Fibroblast of skin of abdomen (primary cell): ENCODE results near the gene AP1M2. TPM values are rescaled to one million over a fixed set of nuclear protein-coding genes. Genes with fewer than 3 reads are reported as not detected.

Source experiments
- DNase-seq: peaks from one replicate; pipeline ENCODE4 v3.0.0-alpha.2; 2013
- polyA plus RNA-seq, 2 experiments: library from polyadenylated mRNA; unstranded; fragments of 120-200 nt; gene quantifications; one replicate each; pipeline ENCODE4 v1.2.1, GENCODE V29; 2013; ENCODE audit not compliant: insufficient read length in 2 of 2

The AP1M2 gene
- polyA plus RNA-seq (2013, experiment 1 of 2; ENCODE audit: insufficient read length) = not detected
- 0.21 TPM for polyA plus RNA-seq (2013, experiment 2 of 2; ENCODE audit: insufficient read length)

DNA sequence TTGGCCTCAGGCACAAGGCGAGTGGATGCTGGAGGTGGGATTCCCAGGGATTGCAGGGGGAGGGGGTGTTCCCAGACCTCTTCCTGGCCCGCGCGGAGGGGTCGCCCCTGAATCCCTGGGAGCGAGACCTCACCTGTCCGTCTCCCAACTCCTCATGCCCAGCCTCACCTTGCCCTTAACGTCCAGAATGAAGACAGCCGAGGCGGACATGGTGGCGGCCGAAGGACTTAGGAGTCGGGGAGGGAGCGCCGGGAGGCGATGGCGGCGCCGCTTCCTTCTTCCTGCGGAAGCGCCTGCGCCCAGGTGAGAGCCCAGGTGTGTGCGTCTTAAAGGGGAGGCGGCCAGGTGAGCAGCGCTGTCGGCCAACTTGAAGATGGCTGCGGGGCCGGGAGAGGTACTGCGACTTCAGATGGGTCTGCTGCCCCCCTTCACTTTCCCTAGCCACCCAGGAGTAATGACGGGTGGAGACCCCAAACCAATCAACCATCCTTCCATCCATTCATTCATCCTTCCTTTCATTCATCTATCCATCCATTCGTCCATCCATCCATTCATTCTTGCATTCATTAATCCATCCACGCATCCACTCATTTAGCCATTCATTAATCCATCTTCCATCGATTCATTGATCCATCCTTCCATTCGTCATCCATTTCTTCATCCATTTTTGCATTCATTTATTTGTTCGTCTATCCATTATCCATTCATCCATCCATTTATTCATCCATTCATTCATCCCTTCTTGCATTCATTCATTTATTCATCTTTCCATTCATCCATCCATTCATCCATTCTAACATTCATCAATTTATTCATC is at the start of gene AP1M2:
Gene AP1M2 (minus strand): TSS at position 291 of the 817 bp plus-strand sequence. CDS start 81 bp downstream, at position 210.
- DNase-seq = no peak

DNA sequence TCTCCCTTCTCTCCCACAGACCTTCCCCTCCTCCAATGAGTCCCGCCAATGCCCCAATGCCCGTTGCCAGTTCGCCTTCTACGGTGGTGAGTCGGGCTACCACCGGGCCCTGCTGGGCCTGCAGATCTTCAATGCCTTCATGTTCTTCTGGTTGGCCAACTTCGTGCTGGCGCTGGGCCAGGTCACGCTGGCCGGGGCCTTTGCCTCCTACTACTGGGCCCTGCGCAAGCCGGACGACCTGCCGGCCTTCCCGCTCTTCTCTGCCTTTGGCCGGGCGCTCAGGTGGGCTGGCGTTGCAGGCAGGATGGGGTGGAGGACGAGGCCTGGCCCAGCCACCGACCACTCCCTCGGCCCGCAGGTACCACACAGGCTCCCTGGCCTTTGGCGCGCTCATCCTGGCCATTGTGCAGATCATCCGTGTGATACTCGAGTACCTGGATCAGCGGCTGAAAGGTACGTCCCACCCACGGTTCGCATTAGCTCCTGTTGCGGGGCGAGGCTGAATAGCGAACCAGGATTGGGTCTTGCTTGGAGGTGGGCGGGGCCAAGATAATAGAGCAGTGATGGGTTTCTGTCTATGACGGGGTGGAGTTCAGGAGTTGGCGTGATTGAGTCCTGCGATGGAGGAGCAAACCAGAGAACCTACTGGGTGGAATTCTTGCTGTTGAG is 49.3 kb upstream of the AP1M2 start:
- no peak for DNase-seq

DNA sequence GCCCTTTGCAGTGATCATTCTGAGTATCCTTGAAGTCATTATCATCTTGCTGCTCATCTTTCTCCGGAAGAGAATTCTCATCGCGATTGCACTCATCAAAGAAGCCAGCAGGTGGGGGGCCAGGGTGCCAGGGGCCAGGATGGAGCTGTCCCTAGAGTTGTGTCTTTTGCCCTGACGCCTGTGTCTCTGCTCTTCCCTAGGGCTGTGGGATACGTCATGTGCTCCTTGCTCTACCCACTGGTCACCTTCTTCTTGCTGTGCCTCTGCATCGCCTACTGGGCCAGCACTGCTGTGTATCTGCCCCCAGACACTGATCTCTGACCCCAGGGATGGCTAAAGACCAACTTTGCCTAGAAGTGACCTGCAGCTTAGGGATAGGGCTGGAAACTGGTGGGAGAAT is 47.9 kb upstream of the AP1M2 start:
- no peak for DNase-seq

DNA sequence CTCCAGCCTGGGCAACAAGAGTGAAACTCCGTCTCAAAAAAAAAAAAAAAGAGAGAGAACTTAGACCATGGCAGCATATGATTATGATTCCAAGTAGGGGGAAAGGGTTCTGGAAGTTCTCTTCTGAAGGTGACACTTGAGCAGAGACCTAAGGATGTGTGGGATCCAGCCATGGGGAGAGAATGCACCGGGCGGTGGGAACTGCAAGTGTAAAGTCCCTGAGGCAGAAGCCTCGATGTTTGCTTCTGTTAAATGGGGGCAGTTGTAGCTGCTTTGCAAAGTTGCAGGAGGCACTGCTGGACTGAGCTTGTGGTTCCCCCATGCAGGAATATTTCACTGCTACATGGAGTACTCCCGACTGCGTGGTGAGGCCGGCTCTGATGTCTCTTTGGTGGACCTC is 47.3 kb upstream of the AP1M2 start:
- no peak for DNase-seq

DNA sequence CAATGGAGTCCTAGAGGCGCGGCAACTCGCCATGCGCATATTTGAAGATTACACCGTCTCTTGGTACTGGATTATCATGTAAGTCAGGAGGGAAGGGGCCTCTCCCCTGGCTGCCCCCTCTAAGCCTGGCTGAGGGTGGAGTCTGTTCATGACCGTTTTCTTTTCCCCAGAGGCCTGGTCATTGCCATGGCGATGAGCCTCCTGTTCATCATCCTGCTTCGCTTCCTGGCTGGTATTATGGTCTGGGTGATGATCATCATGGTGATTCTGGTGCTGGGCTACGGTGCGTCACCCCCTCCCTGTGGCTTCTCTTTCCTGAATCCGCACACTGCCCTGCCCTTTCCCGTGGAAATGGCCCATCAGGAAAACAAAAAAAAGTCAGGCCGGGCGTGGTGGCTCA is 44.8 kb upstream of the AP1M2 start:
- no peak for DNase-seq

DNA sequence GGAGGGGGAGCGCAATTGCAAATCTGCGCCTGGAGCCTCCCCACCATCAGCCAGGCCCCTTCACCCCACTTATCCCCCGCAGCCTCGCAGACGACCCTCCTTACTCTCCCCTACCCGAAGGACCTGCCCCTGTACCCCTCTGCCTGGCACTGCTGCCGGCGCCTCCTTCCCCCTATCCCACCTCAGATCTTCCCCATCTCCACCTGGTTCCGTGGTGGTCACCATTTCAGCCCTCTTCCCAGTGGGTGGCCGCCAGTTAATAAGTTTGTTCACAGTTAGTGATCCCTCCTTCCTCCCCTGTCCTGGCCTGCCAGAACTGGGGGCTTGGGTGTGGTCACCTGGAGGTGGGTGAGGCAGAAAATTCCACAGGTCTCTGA is 38.6 kb upstream of the AP1M2 start:
- DNase-seq = no peak

DNA sequence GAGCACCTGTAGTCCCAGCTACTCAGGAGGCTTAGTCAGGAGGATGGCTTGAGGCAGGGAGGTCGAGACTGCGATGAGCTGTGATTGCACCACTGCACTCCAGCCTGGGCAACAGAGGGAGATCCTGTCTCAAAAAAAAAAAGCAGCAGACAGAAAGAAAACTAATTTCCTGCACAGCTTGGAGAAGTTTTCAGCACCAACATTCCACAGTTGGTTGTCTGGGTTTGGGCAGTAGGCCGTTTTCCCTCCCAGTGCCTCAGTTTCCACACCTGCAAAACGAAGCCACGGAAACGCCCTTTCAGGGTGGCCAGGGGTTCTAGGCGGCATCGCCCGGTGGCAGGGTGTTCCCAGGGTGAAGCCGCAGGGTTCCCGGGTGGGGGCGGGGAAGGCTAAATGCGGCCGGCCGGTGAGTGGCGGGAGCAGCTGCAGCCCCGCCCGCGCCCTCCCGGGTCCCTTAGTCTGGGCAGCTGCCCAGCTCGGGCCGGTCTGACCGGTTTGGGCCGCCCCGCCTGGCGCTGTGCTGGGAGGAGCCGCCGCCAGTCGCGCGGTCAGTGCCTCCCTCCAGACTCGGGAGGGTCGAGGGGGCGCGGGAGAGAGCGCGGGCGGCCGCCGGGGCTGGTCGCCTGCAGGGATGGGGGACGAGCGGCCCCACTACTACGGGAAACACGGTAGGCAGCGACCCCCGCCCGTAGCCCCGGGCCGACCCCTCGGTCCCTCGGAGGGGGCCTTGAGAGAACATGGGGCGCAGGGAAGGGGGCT is 38.1 kb upstream of the AP1M2 start, which contains the start of gene SLC44A2:
Gene SLC44A2 (plus strand): TSS at position 551 of the 759 bp plus-strand sequence. CDS start 81 bp downstream, at position 632.
- peak; percentile 41 for DNase-seq

DNA sequence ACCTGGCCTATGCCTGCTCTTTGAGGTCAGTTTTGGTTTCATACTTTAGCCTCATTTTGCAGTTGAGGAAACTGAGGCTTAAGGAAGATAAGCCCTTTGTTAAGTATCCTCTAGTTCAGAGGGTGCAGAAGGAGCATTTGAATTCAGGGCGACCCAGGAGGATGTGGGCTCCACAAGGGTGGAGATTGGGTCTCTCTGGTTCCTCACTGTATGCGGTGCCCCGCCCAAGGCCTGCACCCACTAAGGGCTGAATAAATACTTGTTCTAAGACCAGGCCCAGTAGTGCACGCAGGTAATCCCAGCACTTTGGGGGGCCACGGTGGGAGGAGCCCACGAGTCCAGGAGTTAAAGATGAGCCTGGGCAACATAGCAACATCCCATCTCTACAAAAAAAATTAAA is 37.5 kb upstream of the AP1M2 start:
- no peak for DNase-seq

- DNase-seq = no peak
Measured at GRCh38 chr19:10621966-10622365, 34.9 kb upstream of the AP1M2 start.

DNA sequence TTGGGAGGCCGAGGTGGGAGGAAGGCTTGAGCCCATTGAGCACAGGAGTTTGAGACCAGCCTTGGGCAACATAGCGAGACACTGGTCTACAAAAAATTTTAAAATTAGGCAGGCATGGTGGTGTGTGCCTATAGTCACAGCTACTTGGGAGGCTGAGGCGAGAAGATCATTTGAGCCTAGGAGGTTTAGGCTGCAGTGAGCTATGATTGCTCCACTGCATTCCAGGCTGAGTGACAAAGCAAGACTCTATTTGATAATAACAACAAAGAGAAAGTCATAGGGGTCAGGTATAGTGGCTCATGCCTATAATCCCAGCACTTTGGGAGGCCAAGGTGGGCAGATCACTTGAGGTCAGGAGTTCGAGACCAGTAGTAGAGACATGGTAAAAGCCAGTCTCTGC is 33.7 kb upstream of the AP1M2 start:
- no peak for DNase-seq

- DNase-seq = no peak
Measured at GRCh38 chr19:10618846-10619245, 31.7 kb upstream of the AP1M2 start.

DNA sequence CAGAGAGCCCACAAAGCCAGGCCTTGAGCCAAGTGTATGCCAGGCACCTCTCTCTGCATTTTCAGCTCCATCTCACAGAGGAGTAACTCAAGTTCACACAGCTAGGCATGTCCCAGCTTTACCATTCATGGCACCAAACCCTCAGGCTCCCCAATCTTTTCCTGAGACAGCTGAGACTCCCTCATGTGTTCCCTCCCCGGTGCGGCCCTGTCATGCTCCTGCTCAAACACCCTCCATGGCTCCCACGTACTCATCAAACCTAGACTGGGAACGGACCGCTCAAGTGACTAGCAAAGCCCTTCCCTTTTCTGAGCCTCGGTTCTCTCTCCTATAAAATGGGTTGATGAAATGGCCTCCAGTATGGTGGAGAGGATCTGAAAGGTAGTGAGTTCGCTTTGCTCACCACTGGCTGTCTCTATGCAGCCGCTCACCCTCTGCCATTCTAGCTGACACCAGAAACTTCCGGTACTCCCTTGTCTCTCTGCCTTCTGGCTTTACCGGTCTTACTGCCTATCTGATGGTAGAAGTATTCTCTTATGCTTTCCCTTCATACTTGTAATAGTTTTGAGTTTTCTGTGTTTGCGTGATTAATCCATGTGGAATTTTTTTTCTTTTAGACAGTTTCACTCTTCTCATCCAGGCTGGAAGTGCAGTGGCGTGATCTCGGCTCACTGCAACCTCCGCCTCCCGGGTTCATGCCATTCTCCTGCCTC is 30.5 kb upstream of the AP1M2 start:
- DNase-seq = peak; percentile 87

GRCh38 chr19:10615429-10616023 is 28.4 kb upstream of the AP1M2 start:
- no peak for DNase-seq

DNA sequence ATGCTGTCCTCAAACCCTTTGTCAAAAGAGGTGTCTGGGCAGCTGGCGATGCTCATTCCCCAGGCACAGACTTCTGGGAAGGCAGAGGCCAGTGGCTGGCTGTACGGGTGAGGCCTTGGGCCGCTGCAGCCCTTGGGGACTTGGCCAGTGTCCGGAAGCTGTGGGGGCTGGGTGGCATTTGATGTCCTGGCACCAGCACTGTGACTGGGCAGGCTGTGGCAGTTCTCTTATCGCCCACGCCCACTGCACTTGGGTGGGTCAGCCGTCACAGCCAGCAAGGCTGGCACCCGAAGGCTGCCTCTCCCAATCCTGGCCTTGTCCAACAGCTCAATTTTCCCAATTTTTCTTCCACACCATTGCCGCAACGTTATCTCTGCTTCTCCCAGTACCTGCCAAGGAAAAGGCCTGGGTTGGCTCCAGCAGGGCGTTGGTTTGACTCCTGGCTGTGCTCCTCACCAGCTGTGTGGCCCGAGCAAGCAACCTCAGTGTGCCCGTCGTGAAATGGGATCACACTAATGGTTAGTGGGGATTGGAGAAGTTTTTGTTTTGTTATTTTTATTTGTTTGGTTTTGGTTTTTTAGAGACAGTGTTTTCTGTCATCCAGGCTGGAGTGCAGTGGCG is 25.5 kb upstream of the AP1M2 start:
- no peak for DNase-seq

DNA sequence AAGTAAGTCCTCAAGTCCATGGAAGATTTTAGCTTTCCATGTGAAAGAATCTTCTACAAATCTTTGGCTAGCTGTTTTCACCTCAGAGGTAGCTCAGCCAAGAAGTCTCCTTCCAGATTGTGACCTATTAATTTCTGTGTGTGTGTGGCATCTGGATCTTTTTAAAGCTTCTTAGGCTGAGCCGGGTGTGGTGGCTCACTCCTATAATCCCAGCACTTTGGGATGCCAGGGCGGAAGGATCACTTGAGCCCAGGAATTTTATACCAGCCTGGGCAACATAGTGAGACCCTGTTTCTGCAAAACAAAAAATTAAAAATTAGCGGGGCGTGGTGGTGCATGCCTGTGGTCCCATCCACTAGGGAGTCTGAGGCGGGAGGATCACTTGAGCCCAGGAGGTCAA is 24.8 kb upstream of the AP1M2 start:
- no peak for DNase-seq

- DNase-seq = no peak
Measured at GRCh38 chr19:10604460-10604980, 17.4 kb upstream of the AP1M2 start.

DNA sequence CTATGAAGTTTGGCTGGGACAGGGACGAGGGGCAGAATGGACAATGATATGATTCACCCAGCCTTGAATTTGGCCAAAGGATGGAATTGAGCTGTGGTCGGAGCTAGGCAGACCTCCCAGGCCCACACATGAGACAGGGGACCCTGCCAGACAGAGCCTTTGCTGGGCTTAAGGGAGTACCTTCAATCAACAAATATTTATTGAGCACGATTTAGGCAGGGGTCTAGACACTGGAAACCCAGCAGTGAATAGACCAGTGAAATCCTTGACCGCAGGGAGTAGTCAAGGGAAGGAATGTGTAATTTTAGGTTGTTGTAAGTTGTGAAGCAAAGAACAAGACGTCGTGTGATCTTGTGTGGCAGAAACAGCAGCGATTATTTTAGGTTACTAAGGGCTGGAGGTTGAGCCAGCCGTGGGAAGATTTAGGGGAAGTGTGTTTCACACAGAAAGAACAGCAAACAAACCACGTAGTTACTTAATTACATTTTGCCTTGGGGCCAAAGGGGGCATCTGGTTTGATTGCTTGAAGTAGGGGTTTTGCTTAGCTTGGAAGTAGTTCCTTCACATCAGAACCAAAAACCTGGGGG is 16.9 kb upstream of the AP1M2 start:
- no peak for DNase-seq

DNA sequence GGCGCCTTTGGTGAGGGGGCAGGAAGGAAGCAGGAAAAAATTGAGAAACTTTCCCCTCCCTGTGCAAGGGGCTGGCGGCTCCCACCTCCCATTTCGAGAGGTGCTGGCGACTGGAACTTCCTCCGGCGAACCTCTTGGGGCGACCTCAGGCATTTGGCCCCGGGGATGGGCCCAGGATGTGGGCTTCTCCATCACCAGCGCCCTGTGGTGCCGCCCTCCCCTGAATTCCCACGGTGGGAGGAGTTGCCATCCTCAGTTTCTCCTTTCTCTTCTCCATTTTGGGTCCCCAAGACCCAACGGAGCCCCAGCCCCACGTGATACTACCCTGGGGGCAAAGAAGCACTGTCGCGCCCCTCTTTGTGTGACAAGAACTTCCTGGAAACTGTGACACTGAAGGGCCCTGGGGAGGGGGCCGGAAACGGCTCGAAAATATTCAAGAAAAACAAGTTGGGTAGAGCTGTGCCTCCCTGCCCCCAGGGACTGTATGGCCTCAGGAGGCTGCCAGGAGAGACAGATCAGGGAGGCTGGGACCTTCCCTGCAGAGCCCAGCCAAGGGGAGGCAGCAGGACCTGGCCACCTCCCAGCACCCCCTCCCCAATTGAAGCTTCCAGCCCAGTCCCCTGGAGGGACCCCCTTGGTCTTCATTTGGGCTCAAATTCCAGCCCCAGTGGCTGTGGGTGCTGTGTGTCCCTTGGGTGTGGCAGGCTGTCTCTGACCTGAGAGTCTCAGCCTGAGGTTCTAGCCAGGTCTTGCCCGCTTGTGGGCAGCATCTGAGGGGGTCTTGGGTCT is 16.2 kb upstream of the AP1M2 start:
- DNase-seq = peak; percentile 26

DNA sequence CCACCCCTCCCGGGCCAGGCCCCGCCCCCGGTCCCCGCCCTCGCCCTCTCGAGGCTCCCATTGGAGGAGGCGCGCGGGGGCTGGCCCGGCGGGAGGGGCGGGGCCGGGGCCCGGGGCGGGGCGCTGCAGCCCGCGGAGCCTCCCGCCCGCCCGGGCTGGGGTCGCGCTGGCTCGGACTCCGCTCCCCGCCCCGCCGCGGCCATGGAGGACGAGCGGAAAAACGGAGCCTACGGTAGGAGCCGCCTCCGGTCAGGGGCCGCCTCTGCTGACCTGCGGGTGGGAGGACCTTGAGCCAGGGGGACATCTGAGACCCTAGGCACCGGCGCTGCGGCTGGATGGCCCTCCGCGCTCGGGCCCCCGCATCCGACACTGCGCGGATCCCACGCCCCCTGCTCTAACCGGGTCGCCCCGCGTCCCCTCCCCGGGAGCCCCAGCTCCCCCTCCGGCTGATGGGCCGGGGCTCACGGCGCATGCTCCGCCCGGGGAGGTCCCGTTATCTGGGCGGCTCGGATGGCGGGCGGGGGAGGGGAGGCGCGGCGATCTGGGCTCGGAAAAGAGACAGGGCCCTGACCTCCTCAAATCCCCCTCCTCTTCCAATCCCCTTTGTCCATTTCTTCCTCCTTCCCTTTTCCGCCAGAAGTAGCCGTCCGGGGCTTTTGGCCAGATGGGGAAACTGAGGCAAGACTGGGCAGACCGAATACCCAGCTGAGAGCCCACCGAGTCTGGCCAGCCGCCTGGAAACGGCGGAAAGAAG is 15.4 kb upstream of the AP1M2 start:
- DNase-seq = peak; percentile 74
